ENCODE measurements around the gene CHEK1. TPM values are rescaled to one million over a fixed set of nuclear protein-coding genes. Genes with fewer than 3 reads are reported as not detected.
"Not testable (repeated sequence)": the region's sequence is repeated elsewhere in the genome, so short reads cannot be mapped to it uniquely, and the experiment has no call there.

The CHEK1 gene
- total RNA-seq = 17.5 and 19.3 TPM in 2 replicates

GRCh38 chr11:125624756-125625213 lies at the start of gene CHEK1:
TSS of gene CHEK1 (plus strand) at chr11:125625163. CDS start at chr11:125626769, 1,606 bp downstream.
- no peaks in the 10 kb centered on the region for H3K36me3 ChIP-seq (ENCODE audit: control insufficient read depth, insufficient read depth, low read length)
- DNase-seq (ENCODE audit: low read depth) = no peak
- TF ChIP-seq CTCF (IDR thresholded peaks at IDR 0.05; ENCODE audit: insufficient read depth, low read length, poor library complexity, severe bottlenecking) = no peak

GRCh38 chr11:125577181-125577580 lies 47.8 kb upstream of the CHEK1 start:
- not testable (repeated sequence) for H3K36me3 ChIP-seq (ENCODE audit: control insufficient read depth, insufficient read depth, low read length)

More at GRCh38 chr11:125624756-125625213, at the start of gene CHEK1:
- peak within 1 kb of the TSS; percentile 51 for H3K4me3 ChIP-seq (ENCODE audit: low read depth, low read length)
- no peaks in the 10 kb centered on the region for H3K27me3 ChIP-seq (ENCODE audit: control insufficient read depth, insufficient read depth, low read length)

GRCh38 chr11:125578783-125579182 lies 46.2 kb upstream of the CHEK1 start:
- no peak for DNase-seq (ENCODE audit: low read depth)
- Histone ChIP-seq H3K4me3 (ENCODE audit: low read depth, low read length) (no peak overlapping the region), H3K27me3 (ENCODE audit: control insufficient read depth, insufficient read depth, low read length) (no peaks in the 10 kb centered on the region), H3K36me3 (ENCODE audit: control insufficient read depth, insufficient read depth, low read length) (peaks cover 2% of the 10 kb centered on the region)
- TF ChIP-seq CTCF (IDR thresholded peaks at IDR 0.05; ENCODE audit: insufficient read depth, low read length, poor library complexity, severe bottlenecking) = no peak

More at GRCh38 chr11:125577181-125577580, 47.8 kb upstream of the CHEK1 start:
- H3K4me3 ChIP-seq (ENCODE audit: low read depth, low read length); H3K27me3 ChIP-seq (ENCODE audit: control insufficient read depth, insufficient read depth, low read length); DNase-seq (ENCODE audit: low read depth): not testable (repeated sequence)

GRCh38 chr11:125579811-125580210 lies 45.2 kb upstream of the CHEK1 start:
- no peak for DNase-seq (ENCODE audit: low read depth)
- no peak for TF ChIP-seq CTCF (IDR thresholded peaks at IDR 0.05; ENCODE audit: insufficient read depth, low read length, poor library complexity, severe bottlenecking)
- Histone ChIP-seq H3K27me3 (ENCODE audit: control insufficient read depth, insufficient read depth, low read length) (no peaks in the 10 kb centered on the region), H3K36me3 (ENCODE audit: control insufficient read depth, insufficient read depth, low read length) (peaks cover 2% of the 10 kb centered on the region), H3K4me3 (ENCODE audit: low read depth, low read length) (no peak overlapping the region)

- TF ChIP-seq CTCF (IDR thresholded peaks at IDR 0.05; ENCODE audit: insufficient read depth, low read length, poor library complexity, severe bottlenecking) = no peak
- Histone ChIP-seq H3K36me3 (ENCODE audit: control insufficient read depth, insufficient read depth, low read length) (no peaks in the 10 kb centered on the region), H3K4me3 (ENCODE audit: low read depth, low read length) (no peak overlapping the region), H3K27me3 (ENCODE audit: control insufficient read depth, insufficient read depth, low read length) (no peaks in the 10 kb centered on the region)
- DNase-seq (ENCODE audit: low read depth) = no peak
These were observed 41.5 kb upstream of the CHEK1 start for GRCh38 chr11:125583496-125583895.

GRCh38 chr11:125585487-125585886 lies 39.5 kb upstream of the CHEK1 start:
- no peaks in the 10 kb centered on the region for H3K27me3 ChIP-seq (ENCODE audit: control insufficient read depth, insufficient read depth, low read length)
- H3K36me3 ChIP-seq (ENCODE audit: control insufficient read depth, insufficient read depth, low read length) = no peaks in the 10 kb centered on the region
- no peak overlapping the region for H3K4me3 ChIP-seq (ENCODE audit: low read depth, low read length)
- TF ChIP-seq CTCF (IDR thresholded peaks at IDR 0.05; ENCODE audit: insufficient read depth, low read length, poor library complexity, severe bottlenecking) = no peak
- DNase-seq (ENCODE audit: low read depth) = no peak
